VCaP (cell line): ENCODE results near the gene TMEM222.

Experiments used
- H3K27ac ChIP-seq: fragments of 450-650 bp; 2 replicates; pipeline ENCODE4 v1.5.1; 2017
- TF ChIP-seq, protein P1 (sequence below): fragments of 450-650 bp; conservative IDR thresholded peaks from 2 replicates; pipeline ENCODE4 v1.5.1; 2017; ENCODE audit warnings: mild to moderate bottlenecking, moderate library complexity

Gene TMEM222

DNA sequence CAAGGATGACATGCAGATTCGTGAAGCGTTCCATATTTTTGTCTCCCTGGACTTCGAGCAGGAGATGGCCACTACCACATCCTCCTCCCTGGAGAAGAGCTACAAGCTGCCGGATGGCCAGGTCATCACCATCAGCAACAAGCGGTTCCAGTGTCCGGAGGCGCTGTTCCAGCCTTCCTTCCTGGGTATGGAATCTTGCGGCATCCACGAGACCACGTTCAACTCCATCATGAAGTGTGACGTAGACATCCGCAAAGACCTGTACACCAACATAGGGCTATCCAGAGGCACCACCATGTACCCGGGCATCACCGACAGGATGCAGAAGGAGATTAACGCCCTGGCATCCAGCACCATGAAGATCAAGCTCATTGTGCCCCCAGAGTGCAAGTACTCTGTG is 3.3 kb downstream of the TMEM222 start:
- no peak overlapping the region for H3K27ac ChIP-seq
- TF ChIP-seq, protein P1, sequence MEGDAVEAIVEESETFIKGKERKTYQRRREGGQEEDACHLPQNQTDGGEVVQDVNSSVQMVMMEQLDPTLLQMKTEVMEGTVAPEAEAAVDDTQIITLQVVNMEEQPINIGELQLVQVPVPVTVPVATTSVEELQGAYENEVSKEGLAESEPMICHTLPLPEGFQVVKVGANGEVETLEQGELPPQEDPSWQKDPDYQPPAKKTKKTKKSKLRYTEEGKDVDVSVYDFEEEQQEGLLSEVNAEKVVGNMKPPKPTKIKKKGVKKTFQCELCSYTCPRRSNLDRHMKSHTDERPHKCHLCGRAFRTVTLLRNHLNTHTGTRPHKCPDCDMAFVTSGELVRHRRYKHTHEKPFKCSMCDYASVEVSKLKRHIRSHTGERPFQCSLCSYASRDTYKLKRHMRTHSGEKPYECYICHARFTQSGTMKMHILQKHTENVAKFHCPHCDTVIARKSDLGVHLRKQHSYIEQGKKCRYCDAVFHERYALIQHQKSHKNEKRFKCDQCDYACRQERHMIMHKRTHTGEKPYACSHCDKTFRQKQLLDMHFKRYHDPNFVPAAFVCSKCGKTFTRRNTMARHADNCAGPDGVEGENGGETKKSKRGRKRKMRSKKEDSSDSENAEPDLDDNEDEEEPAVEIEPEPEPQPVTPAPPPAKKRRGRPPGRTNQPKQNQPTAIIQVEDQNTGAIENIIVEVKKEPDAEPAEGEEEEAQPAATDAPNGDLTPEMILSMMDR, result no peak

GRCh38 chr1:27327964-27328363 is 6.0 kb downstream of the TMEM222 start:
- TF ChIP-seq, protein P1, result no peak
- no peak overlapping the region for H3K27ac ChIP-seq

DNA sequence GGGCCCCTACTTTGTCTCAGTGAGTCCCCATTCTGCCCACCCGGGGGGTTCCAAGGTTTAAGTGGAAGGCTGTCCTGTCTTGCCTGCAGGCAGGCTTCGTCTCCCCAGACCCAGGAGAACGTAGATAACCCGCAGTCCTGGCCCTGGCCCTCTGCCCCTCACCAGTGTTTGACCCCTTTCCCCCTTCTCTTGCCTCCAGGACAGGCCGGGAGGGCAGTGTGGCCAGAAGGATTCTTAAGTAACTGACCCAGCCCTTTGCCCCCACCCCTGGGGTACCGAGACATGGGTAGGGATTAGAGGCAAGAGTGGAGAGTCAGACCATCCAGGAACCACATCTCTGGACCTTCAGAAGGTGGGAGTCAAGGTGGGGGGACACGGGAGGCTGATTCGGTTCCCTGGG is 8.8 kb downstream of the TMEM222 start:
- H3K27ac ChIP-seq, result no peak overlapping the region
- TF ChIP-seq, protein P1, result no peak

DNA sequence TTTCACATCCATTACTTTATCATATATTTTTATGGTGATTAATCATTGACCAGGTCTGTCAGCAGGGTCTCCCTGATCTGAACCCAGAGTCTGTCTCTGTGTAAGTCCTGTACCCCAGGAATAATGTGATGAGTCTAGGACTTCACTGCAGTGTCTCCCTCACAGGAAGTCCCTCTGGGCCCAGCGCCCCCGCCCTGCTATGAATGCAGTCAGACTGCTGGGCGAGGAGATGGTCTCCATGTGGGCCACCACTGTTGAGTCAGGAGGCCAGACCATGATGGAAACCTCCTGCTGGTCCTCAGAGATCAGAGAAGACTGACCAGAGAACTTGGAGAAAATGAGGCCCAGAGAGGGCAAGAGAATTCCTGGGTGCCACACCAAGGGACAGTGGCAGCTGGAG is 9.5 kb downstream of the TMEM222 start:
- no peak overlapping the region for H3K27ac ChIP-seq
- TF ChIP-seq, protein P1, result no peak

DNA sequence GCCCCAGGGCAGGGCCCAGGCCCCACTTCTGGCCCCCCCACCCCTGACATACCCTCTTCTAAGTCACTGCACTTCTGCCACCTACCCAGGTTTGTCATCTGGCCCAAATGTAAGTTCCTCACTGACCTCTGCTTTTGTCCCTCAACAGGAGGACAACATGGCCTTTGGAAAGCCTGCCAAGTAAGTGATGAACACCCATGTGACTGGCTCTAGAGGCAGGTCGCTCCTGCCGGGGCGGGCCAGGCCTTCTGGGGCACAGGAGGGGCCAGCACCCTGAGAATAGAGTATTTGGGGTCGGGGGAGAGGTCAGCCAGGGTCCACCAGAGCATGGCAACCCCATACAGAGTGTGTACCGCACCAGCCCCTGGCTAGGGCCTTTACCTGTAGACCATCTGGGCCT is 10.0 kb downstream of the TMEM222 start:
- TF ChIP-seq, protein P1, result no peak
- H3K27ac ChIP-seq, result no peak overlapping the region

- no peak overlapping the region for H3K27ac ChIP-seq
- TF ChIP-seq, protein P1, result peak; percentile 82
Observed at GRCh38 chr1:27332536-27333281, 10.7 kb downstream of the TMEM222 start.

DNA sequence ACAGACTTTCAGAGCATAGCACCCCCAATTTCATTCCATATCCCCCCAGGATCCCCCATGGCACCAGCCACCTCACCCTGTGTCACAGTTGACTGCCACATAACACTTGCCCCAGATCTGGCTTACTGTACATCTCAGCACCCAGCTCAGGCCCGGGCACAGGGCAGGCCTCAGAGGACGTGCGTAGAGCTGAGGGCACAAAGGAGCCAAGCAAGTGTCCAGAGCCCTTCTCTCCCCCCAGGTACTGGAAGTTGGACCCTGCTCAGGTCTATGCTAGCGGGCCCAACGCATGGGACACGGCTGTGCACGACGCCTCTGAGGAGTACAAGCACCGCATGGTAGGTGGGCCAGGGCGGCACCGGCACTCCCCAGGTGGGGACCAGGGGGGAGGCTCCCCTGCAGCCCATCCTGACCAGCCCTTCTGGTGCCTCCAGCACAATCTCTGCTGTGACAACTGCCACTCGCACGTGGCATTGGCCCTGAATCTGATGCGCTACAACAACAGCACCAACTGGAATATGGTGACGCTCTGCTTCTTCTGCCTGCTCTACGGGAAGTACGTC is 11.8 kb downstream of the TMEM222 start:
- TF ChIP-seq, protein P1, result no peak
- no peak overlapping the region for H3K27ac ChIP-seq
